ENCODE data around the gene C16orf95. TPM values are rescaled to one million over a fixed set of nuclear protein-coding genes. Genes with fewer than 3 reads are reported as not detected.

Gene C16orf95
- total RNA-seq, 1 donor from 2014 or later, result 1.7 TPM

- TF ChIP-seq CTCF (conservative IDR thresholded peaks at IDR 0.05; ENCODE audit: low read depth, low read length), result no peak
- H3K4me3 ChIP-seq (ENCODE audit: low read depth, low read length), result no peak overlapping the region
- no peak for DNase-seq (ENCODE audit: low read depth)
These were observed 11.4 kb downstream of the C16orf95 start for GRCh38 chr16:87305505-87306391.

GRCh38 chr16:87304951-87305350, 12.2 kb downstream of the C16orf95 start:
- TF ChIP-seq CTCF (conservative IDR thresholded peaks at IDR 0.05; ENCODE audit: low read depth, low read length), result no peak
- no peak overlapping the region for H3K4me3 ChIP-seq (ENCODE audit: low read depth, low read length)
- DNase-seq (ENCODE audit: low read depth), result no peak

- TF ChIP-seq CTCF (conservative IDR thresholded peaks at IDR 0.05; ENCODE audit: low read depth, low read length), result no peak
- H3K4me3 ChIP-seq (ENCODE audit: low read depth, low read length), result no peak overlapping the region
- DNase-seq (ENCODE audit: low read depth), result no peak
These were observed 13.2 kb downstream of the C16orf95 start for GRCh38 chr16:87303962-87304521.

- no peak overlapping the region for H3K4me3 ChIP-seq (ENCODE audit: low read depth, low read length)
- no peak for DNase-seq (ENCODE audit: low read depth)
- TF ChIP-seq CTCF (conservative IDR thresholded peaks at IDR 0.05; ENCODE audit: low read depth, low read length), result no peak
These were observed 13.7 kb downstream of the C16orf95 start for GRCh38 chr16:87303431-87303930.

- H3K4me3 ChIP-seq (ENCODE audit: low read depth, low read length), result no peak overlapping the region
- no peak for TF ChIP-seq CTCF (conservative IDR thresholded peaks at IDR 0.05; ENCODE audit: low read depth, low read length)
- DNase-seq (ENCODE audit: low read depth), result no peak
These were observed 18.2 kb downstream of the C16orf95 start for GRCh38 chr16:87298857-87299465.

- H3K4me3 ChIP-seq (ENCODE audit: low read depth, low read length), result no peak overlapping the region
- DNase-seq (ENCODE audit: low read depth), result no peak
- peak; percentile 68 for TF ChIP-seq CTCF (conservative IDR thresholded peaks at IDR 0.05; ENCODE audit: low read depth, low read length)
These were observed 19.1 kb downstream of the C16orf95 start for GRCh38 chr16:87297918-87298631.
